BE2C (cell line): ENCODE results near the gene MRPS12.

Experiments used
- DNase-seq: peaks from one replicate; pipeline ENCODE4 v3.0.0-alpha.2; 2020
- H3K27me3 ChIP-seq: fragments of 250-450 bp; sonication (Bioruptor Pico); 2 replicates; pipeline ENCODE4 v1.5.1; 2020; ENCODE audit warnings: mild to moderate bottlenecking
- H3K36me3 ChIP-seq: fragments of 250-450 bp; sonication (Bioruptor Pico); 2 replicates; pipeline ENCODE4 v1.5.1; 2020; ENCODE audit warnings: mild to moderate bottlenecking
- H3K4me1 ChIP-seq: fragments of 250-450 bp; sonication (Bioruptor Pico); 2 replicates; pipeline ENCODE4 v1.5.1; 2020
- H3K4me3 ChIP-seq: 2 replicates; pipeline ENCODE4 v1.5.1; 2011; ENCODE audit warnings: low read depth, low read length
- H3K9me3 ChIP-seq: fragments of 250-450 bp; sonication (Bioruptor Pico); 2 replicates; pipeline ENCODE4 v1.5.1; 2020
- TF ChIP-seq, protein P1 (sequence below): IDR thresholded peaks from 2 replicates; pipeline ENCODE4 v1.5.1; 2012; ENCODE audit warnings: mild to moderate bottlenecking, low read depth, low read length

MRPS12 gene

DNA sequence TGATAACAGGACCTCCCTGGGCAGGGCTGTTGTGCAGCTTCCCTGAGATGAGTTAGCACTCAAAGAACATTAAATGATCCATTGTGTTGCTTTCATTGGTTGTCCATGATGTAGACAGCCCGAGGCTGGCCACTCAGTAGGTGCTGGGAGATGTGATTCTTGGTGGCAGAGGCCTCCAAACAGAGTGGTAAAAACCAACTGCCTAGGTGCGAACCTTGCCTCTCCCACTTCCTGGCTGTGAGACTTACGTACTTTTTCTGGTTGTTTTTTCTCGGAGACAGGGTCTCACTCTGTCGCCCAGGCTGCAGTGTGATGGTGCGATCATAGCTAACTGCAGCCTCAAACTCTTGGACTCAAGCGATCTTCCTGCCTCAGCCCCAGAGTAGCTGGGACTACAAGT, 6.4 kb upstream of the MRPS12 start:
- Histone ChIP-seq H3K4me1 (no peaks in the 10 kb centered on the region), H3K36me3 (peaks cover 39% of the 10 kb centered on the region), H3K27me3 (no peaks in the 10 kb centered on the region), H3K4me3 (no peak overlapping the region), H3K9me3 (no peaks in the 10 kb centered on the region)
- no peak for DNase-seq
- TF ChIP-seq, protein P1, sequence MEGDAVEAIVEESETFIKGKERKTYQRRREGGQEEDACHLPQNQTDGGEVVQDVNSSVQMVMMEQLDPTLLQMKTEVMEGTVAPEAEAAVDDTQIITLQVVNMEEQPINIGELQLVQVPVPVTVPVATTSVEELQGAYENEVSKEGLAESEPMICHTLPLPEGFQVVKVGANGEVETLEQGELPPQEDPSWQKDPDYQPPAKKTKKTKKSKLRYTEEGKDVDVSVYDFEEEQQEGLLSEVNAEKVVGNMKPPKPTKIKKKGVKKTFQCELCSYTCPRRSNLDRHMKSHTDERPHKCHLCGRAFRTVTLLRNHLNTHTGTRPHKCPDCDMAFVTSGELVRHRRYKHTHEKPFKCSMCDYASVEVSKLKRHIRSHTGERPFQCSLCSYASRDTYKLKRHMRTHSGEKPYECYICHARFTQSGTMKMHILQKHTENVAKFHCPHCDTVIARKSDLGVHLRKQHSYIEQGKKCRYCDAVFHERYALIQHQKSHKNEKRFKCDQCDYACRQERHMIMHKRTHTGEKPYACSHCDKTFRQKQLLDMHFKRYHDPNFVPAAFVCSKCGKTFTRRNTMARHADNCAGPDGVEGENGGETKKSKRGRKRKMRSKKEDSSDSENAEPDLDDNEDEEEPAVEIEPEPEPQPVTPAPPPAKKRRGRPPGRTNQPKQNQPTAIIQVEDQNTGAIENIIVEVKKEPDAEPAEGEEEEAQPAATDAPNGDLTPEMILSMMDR: no peak

DNA sequence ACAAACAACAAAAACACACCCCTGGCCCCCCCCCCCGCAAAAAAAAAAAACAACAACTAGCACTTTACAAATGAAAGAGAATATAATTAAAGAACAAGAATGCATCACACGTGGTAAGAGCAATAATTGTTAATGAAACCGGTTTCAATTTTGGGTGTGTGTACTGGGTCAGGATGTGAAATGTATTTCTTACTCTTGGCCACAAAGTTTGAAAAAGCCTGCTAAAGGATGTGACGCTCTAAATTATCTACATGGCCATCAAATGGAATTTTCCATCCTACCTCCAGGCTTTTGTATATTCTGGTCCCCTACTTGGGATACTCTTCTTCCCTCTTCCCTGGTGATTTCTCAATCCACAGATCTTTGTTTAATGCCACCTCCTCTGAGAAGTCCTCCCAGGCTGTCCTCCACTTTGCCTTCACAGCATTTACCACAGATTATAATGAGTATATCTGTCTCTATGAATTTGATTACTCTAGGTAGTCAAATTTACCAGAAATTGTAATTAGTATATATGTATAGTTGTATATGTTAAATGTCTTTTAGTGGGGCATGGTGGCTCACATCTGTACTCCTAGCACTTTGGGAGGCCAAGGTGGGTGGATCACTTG, 2.2 kb upstream of the MRPS12 start:
- peaks cover 42% of the 10 kb centered on the region for H3K36me3 ChIP-seq
- TF ChIP-seq, protein P1: no peak
- DNase-seq: no peak
- no peaks in the 10 kb centered on the region for H3K4me1 ChIP-seq
- H3K27me3 ChIP-seq: no peaks in the 10 kb centered on the region
- no peaks in the 10 kb centered on the region for H3K9me3 ChIP-seq
- H3K4me3 ChIP-seq: no peak overlapping the region

DNA sequence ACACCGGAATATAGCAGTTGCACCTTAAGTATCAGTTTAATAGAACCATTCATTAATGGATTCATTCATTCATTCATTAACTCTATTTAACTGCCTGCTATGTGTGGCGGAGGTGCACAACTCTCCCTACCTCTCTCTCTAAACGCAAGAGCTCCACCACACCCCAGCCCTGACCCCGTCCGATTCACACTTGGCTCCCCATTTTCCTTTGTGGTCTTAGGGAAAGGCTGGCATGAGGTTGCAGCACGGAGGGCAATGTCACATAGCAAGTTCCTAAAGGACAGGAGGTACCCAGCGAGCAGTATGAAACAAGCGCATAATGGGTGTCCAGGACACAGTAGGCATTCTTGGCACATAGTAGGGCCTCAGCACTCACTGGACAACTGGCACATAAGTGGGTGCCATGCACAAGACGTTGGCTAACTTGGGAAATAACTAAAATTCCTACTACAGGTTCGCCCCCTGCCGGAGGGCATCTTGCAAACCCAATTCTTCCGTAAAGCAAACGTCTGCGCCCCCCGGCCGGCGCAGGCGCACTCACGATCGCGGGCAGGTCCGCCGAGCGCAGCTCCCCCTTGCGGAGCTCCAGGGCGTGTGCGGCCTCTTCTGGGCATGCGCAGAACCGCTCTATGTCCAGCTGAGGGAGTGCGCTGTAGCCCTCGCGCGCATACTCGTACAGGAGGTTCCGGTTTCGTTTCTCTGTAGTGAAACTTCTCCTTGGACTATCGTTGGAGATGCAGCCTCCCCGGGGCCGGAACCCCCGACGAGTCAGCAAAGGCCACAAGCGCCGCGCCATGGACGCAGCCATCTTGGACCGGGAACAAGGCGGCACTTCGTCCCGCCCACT, 592 bp upstream of the MRPS12 start, which contains the start of gene SARS2:
SARS2 (minus strand) TSS at position 835 of the 847 bp plus-strand sequence; CDS start at position 808, 27 bp downstream.
- Histone ChIP-seq H3K27me3 (no peaks in the 10 kb centered on the region), H3K4me1 (no peaks in the 10 kb centered on the region), H3K4me3 (peak within 1 kb of the TSS; percentile 98), H3K9me3 (no peaks in the 10 kb centered on the region), H3K36me3 (peaks cover 30% of the 10 kb centered on the region)
- DNase-seq: peak; percentile 92
- TF ChIP-seq, protein P1: peak; percentile 97

DNA sequence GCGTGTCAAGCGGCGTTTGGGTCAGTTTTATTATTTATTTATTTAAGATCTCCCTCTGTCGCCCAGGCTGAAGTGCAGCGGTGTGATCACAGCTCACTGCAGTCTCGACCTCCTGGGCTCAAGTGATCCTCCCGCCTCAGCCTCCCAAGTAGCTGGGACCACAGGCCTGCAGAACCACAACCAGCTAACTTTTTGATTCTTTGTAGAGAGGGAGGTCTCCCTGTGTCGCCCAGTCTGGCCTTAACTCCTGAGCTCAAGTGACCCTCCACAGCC, 713 bp downstream of the MRPS12 start:
- Histone ChIP-seq H3K27me3 (no peaks in the 10 kb centered on the region), H3K9me3 (no peaks in the 10 kb centered on the region), H3K4me3 (peak overlapping the region; percentile 98), H3K36me3 (peaks cover 18% of the 10 kb centered on the region), H3K4me1 (no peaks in the 10 kb centered on the region)
- TF ChIP-seq, protein P1: no peak
- no peak for DNase-seq

DNA sequence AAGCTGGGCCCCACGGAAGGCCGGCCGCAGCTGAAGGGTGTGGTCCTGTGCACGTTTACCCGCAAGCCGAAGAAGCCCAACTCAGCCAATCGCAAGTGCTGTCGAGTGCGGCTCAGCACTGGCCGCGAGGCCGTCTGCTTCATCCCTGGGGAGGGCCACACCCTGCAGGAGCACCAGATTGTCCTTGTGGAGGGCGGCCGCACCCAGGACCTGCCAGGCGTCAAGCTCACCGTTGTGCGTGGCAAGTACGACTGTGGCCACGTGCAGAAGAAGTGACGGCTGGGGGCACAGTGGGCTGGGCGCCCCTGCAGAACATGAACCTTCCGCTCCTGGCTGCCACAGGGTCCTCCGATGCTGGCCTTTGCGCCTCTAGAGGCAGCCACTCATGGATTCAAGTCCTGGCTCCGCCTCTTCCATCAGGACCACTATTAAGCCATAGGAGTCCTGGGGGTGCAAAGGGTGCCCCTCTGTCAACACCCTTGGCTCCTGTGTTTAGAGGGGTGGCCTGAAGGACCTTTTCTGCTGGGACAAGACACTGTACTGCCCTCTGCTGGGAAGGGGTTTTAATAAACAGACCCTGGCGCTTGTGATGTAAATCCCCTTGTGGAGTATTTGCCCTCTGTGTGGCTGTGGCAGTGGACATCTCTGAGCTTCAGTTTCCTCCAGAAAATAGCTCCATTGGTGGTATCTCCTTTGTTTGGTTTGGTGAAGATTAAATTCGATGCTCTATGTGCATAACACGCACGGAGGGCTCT, 1.9 kb downstream of the MRPS12 start:
- no peaks in the 10 kb centered on the region for H3K27me3 ChIP-seq
- no peaks in the 10 kb centered on the region for H3K4me1 ChIP-seq
- H3K4me3 ChIP-seq: no peak overlapping the region
- H3K9me3 ChIP-seq: no peaks in the 10 kb centered on the region
- peak; percentile 56 for DNase-seq
- TF ChIP-seq, protein P1: peak; percentile 62
- peaks cover 18% of the 10 kb centered on the region for H3K36me3 ChIP-seq
